ENCODE measurements around the gene SEPTIN7.

DNA sequence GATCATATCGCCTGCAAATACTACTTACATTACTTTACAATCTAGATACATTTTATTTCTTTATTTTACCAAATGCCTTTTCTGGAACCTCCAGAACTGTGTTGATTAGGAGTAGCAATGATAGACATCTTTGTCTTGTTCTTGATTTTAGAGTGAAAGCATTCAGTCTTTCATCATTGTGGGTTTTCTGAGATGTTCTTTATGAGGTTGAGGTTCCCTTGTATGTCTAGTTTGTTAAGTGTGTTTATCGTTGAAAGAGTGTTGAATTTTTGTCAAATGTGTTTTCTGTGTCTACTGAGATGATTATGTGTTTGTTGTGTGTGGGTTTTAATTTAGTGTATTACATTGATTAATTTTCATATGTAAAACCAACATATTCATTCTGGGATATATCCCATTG, 17.1 kb downstream of the SEPTIN7 start:
- TF ChIP-seq, protein P1, sequence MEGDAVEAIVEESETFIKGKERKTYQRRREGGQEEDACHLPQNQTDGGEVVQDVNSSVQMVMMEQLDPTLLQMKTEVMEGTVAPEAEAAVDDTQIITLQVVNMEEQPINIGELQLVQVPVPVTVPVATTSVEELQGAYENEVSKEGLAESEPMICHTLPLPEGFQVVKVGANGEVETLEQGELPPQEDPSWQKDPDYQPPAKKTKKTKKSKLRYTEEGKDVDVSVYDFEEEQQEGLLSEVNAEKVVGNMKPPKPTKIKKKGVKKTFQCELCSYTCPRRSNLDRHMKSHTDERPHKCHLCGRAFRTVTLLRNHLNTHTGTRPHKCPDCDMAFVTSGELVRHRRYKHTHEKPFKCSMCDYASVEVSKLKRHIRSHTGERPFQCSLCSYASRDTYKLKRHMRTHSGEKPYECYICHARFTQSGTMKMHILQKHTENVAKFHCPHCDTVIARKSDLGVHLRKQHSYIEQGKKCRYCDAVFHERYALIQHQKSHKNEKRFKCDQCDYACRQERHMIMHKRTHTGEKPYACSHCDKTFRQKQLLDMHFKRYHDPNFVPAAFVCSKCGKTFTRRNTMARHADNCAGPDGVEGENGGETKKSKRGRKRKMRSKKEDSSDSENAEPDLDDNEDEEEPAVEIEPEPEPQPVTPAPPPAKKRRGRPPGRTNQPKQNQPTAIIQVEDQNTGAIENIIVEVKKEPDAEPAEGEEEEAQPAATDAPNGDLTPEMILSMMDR (IDR thresholded peaks at IDR 0.05; ENCODE audit: borderline replicate concordance, extremely low read depth, low read length, poor library complexity, severe bottlenecking), result no peak
- TF ChIP-seq EZH2 (IDR thresholded peaks at IDR 0.05; ENCODE audit: borderline replicate concordance, low read depth, low read length, severe bottlenecking), result no peak
